Neural progenitor cell (in vitro differentiated cells): Measurements from ENCODE around the gene UGT1A8.
"Not testable (repeated sequence)": the region's sequence is repeated elsewhere in the genome, so short reads cannot be mapped to it uniquely, and the experiment has no call there.

Experiments
- CTCF ChIP-seq: fragments of 200-600 bp; sonication (generic); IDR thresholded peaks from 2 replicates; pipeline ENCODE4 v1.5.1; 2017; ENCODE audit warnings: antibody characterized with exemption, mild to moderate bottlenecking
- EZH2 ChIP-seq: fragments of 200-600 bp; sonication (generic); IDR thresholded peaks from 2 replicates; pipeline ENCODE4 v1.6.1; 2017; ENCODE audit warnings: antibody characterized with exemption, mild to moderate bottlenecking, moderate library complexity
- EZH2phosphoT487 ChIP-seq: fragments of 200-600 bp; sonication (generic); IDR thresholded peaks from 2 replicates; pipeline ENCODE4 v1.6.1; 2017; ENCODE audit warnings: antibody characterized with exemption

DNA sequence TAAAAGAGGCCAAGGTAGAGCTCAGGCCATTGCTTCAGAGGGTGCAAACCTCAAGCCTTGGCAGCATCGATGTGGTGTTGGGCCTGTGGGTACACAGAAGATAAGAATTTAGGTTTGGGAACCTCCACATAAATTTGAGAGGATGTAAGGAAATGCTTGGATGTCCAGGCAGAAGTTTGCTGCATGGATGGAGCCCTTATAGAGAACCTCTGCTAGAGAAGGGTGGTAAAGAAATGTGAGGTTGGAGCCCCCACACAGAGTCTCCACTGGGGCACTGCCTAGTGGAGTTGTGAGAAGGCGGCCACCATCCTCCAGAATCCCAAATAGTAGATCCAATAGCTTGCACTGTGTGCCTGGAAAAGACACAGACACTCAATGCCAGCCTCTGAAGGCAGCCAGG lies 133.3 kb downstream of the UGT1A8 start:
- not testable (repeated sequence) for TF ChIP-seq CTCF, EZH2, EZH2phosphoT487
